Left colon (tissue), 2 donors: ENCODE results near the gene DENND4C. TPM values are rescaled to one million over a fixed set of nuclear protein-coding genes. Genes with fewer than 3 reads are reported as not detected.
"Not testable (repeated sequence)": the region's sequence is repeated elsewhere in the genome, so short reads cannot be mapped to it uniquely, and the experiment has no call there.

Experiments used
- ATAC-seq: fragments of 200-7000 bp; cut with Tn5 transposase; one replicate; pipeline ENCODE4 v1.9.1; 2020; ENCODE audit warnings: mild to moderate bottlenecking, moderate library complexity
- DNase-seq, 2 donors: peaks; one replicate each; pipeline ENCODE4 v3.0.0-alpha.2; 2020
- intact Hi-C, 2 donors: fragments of 100-400 bp; cut with DNase I in 1 of 2; cut with micrococcal nuclease in 1 of 2; formaldehyde crosslinking; loops; one replicate each; pipeline versions ENCODE4 v1.11.2 to v1.14.0; 2022; cut with DNase I, micrococcal nuclease
- total RNA-seq, 2 donors: library from RNA; stranded (reverse); fragmentation: NEBNext Ultra II Directional; extraction: Animal tissue kit (Norgen Biotek cat#: 25700); gene quantifications; one replicate each; pipeline ENCODE4 v1.2.1, GENCODE V29; 2021
- donor health status: DM: no; HTN: no; CAD: no.
- donor health status: DM: yes; HTN: yes; CAD: no.

Gene DENND4C
- total RNA-seq, 2 donors from 2014 or later, result 59.6 to 67.0 TPM

GRCh38 chr9:19213823-19214222, 16.7 kb upstream of the DENND4C start:
- ATAC-seq (no peak), DNase-seq (no peak)
- intact Hi-C loops, result no loop called here

- intact Hi-C loops, result no loop called here
- DNase-seq, result no peak
- ATAC-seq, result no peak
Measured at GRCh38 chr9:19216466-19216865, 14.0 kb upstream of the DENND4C start.

GRCh38 chr9:19221326-19221725, 9.2 kb upstream of the DENND4C start:
- intact Hi-C loops, result no loop called here
- DNase-seq, result no peak
- no peak for ATAC-seq

GRCh38 chr9:19223724-19224123, 6.8 kb upstream of the DENND4C start:
- DNase-seq (no peak), ATAC-seq (no peak)
- intact Hi-C loops, result no loop called here

- intact Hi-C loops, result no loop called here
- no peak for ATAC-seq
- DNase-seq, result no peak
Measured at GRCh38 chr9:19224563-19224962, 5.9 kb upstream of the DENND4C start.

- peak; percentile 68 for ATAC-seq
- intact Hi-C loops, result loop anchor here in 1 of 2 donors (10.0 kb wide), 1 partner anchor 75 kb away; no protein-coding TSS in a partner anchor
- DNase-seq, result peak; percentile 79 to 80
Measured at GRCh38 chr9:19229595-19230354, 718 bp upstream of the DENND4C start.

GRCh38 chr9:19231126-19231903, 822 bp downstream of the DENND4C start:
- ATAC-seq (peak; percentile 19), DNase-seq (peak in 1 of 2 donors; percentile 40)

GRCh38 chr9:19231904-19232822, 1.7 kb downstream of the DENND4C start:
- ATAC-seq (no peak), DNase-seq (no peak)
- intact Hi-C loops, result loop anchor here in 1 of 2 donors (10.0 kb wide), 1 partner anchor 73 kb away; no protein-coding TSS in a partner anchor

More at GRCh38 chr9:19231126-19231903, 822 bp downstream of the DENND4C start:
- intact Hi-C loops, result loop anchor here in 1 of 2 donors (10.0 kb wide), 1 partner anchor 73 kb away; no protein-coding TSS in a partner anchor

- intact Hi-C loops, result loop anchor here in 1 of 2 donors (10.0 kb wide), 1 partner anchor 72 kb away; no protein-coding TSS in a partner anchor
- ATAC-seq (no peak), DNase-seq (no peak)
Measured at GRCh38 chr9:19232823-19233194, 2.3 kb downstream of the DENND4C start.

GRCh38 chr9:19233344-19233743, 2.9 kb downstream of the DENND4C start:
- intact Hi-C loops, result loop anchor here in 1 of 2 donors (10.0 kb wide), 1 partner anchor 71 kb away; no protein-coding TSS in a partner anchor
- DNase-seq (no peak), ATAC-seq (no peak)

- no peak for DNase-seq
- intact Hi-C loops, result loop anchor here in 1 of 2 donors (10.0 kb wide), 1 partner anchor 65 kb away; no protein-coding TSS in a partner anchor
Measured at GRCh38 chr9:19239955-19240354, 9.5 kb downstream of the DENND4C start.

GRCh38 chr9:19241728-19242127, 11.2 kb downstream of the DENND4C start:
- ATAC-seq, result no peak

More at GRCh38 chr9:19239955-19240354, 9.5 kb downstream of the DENND4C start:
- ATAC-seq, result peak; percentile 29

GRCh38 chr9:19243366-19244033, 13.0 kb downstream of the DENND4C start:
- ATAC-seq, result no peak
- no peak for DNase-seq
- intact Hi-C loops, result no loop called here

More at GRCh38 chr9:19241728-19242127, 11.2 kb downstream of the DENND4C start:
- intact Hi-C loops, result no loop called here
- no peak for DNase-seq

GRCh38 chr9:19246891-19247290, 16.4 kb downstream of the DENND4C start:
- no peak for DNase-seq
- ATAC-seq, result no peak
- intact Hi-C loops, result no loop called here

- DNase-seq (no peak), ATAC-seq (no peak)
- intact Hi-C loops, result no loop called here
Measured at GRCh38 chr9:19247420-19247819, 16.9 kb downstream of the DENND4C start.

- intact Hi-C loops, DNase-seq: not testable (repeated sequence)
- peak; percentile 62 for ATAC-seq
Measured at GRCh38 chr9:19250346-19250745, 19.9 kb downstream of the DENND4C start.

GRCh38 chr9:19251203-19251602, 20.7 kb downstream of the DENND4C start:
- intact Hi-C loops, DNase-seq, ATAC-seq: not testable (repeated sequence)

- ATAC-seq, DNase-seq, intact Hi-C loops: not testable (repeated sequence)
Measured at GRCh38 chr9:19251622-19252021, 21.1 kb downstream of the DENND4C start.
